ENCODE results near the gene UBXN7.
"Not testable (repeated sequence)": the region's sequence is repeated elsewhere in the genome, so short reads cannot be mapped to it uniquely, and the experiment has no call there.

The UBXN7 gene

GRCh38 chr3:196432137-196432879, at the start of gene UBXN7:
UBXN7 (minus strand) TSS chr3:196432427; CDS start chr3:196432399, 28 bp downstream.
- peak; percentile 96 for DNase-seq

GRCh38 chr3:196477678-196478077, 45.5 kb upstream of the UBXN7 start:
- DNase-seq, result no peak

GRCh38 chr3:196472286-196472685, 40.1 kb upstream of the UBXN7 start:
- no peak for DNase-seq

- no peak for DNase-seq
Measured at GRCh38 chr3:196471551-196471950, 39.3 kb upstream of the UBXN7 start.

- not testable (repeated sequence) for DNase-seq
Measured at GRCh38 chr3:196470182-196470581, 38.0 kb upstream of the UBXN7 start.

GRCh38 chr3:196463804-196464203, 31.6 kb upstream of the UBXN7 start:
- DNase-seq, result no peak

- no peak for DNase-seq
Measured at GRCh38 chr3:196463478-196463756, 31.2 kb upstream of the UBXN7 start.

GRCh38 chr3:196462680-196463477, 30.7 kb upstream of the UBXN7 start:
- not testable (repeated sequence) for DNase-seq

GRCh38 chr3:196458063-196458462, 25.8 kb upstream of the UBXN7 start:
- no peak for DNase-seq

- not testable (repeated sequence) for DNase-seq
Measured at GRCh38 chr3:196457470-196457869, 25.2 kb upstream of the UBXN7 start.

GRCh38 chr3:196454935-196455334, 22.7 kb upstream of the UBXN7 start:
- no peak for DNase-seq

GRCh38 chr3:196445391-196445790, 13.2 kb upstream of the UBXN7 start:
- not testable (repeated sequence) for DNase-seq

GRCh38 chr3:196444500-196444894, 12.3 kb upstream of the UBXN7 start:
- no peak for DNase-seq

GRCh38 chr3:196440696-196441095, 8.5 kb upstream of the UBXN7 start:
- DNase-seq, result no peak

GRCh38 chr3:196440041-196440537, 7.9 kb upstream of the UBXN7 start:
- no peak for DNase-seq

GRCh38 chr3:196431181-196432136, 768 bp downstream of the UBXN7 start:
- DNase-seq, result peak; percentile 13

- no peak for DNase-seq
Measured at GRCh38 chr3:196428041-196428440, 4.2 kb downstream of the UBXN7 start.

- DNase-seq, result not testable (repeated sequence)
Measured at GRCh38 chr3:196424421-196424820, 7.8 kb downstream of the UBXN7 start.

GRCh38 chr3:196423044-196423781, 9.0 kb downstream of the UBXN7 start:
- no peak for DNase-seq

GRCh38 chr3:196421668-196422067, 10.6 kb downstream of the UBXN7 start:
- DNase-seq, result not testable (repeated sequence)

- no peak for DNase-seq
Measured at GRCh38 chr3:196419386-196419785, 12.8 kb downstream of the UBXN7 start.

- no peak for DNase-seq
Measured at GRCh38 chr3:196418601-196419000, 13.6 kb downstream of the UBXN7 start.

All from stimulated activated CD4-positive, alpha-beta T cell treated with anti-CD3 and anti-CD28 coated beads, Interleukin-1b, Interleukin-23, amount 100 ng/mL, for 48 hours (primary cell).